ENCODE data around the gene ZBTB8OS. TPM values are rescaled to one million over a fixed set of nuclear protein-coding genes. Genes with fewer than 3 reads are reported as not detected.

The ZBTB8OS gene
- total RNA-seq, 1 experiment from 2014 or later = 60.5 TPM

- TF ChIP-seq, protein P1, sequence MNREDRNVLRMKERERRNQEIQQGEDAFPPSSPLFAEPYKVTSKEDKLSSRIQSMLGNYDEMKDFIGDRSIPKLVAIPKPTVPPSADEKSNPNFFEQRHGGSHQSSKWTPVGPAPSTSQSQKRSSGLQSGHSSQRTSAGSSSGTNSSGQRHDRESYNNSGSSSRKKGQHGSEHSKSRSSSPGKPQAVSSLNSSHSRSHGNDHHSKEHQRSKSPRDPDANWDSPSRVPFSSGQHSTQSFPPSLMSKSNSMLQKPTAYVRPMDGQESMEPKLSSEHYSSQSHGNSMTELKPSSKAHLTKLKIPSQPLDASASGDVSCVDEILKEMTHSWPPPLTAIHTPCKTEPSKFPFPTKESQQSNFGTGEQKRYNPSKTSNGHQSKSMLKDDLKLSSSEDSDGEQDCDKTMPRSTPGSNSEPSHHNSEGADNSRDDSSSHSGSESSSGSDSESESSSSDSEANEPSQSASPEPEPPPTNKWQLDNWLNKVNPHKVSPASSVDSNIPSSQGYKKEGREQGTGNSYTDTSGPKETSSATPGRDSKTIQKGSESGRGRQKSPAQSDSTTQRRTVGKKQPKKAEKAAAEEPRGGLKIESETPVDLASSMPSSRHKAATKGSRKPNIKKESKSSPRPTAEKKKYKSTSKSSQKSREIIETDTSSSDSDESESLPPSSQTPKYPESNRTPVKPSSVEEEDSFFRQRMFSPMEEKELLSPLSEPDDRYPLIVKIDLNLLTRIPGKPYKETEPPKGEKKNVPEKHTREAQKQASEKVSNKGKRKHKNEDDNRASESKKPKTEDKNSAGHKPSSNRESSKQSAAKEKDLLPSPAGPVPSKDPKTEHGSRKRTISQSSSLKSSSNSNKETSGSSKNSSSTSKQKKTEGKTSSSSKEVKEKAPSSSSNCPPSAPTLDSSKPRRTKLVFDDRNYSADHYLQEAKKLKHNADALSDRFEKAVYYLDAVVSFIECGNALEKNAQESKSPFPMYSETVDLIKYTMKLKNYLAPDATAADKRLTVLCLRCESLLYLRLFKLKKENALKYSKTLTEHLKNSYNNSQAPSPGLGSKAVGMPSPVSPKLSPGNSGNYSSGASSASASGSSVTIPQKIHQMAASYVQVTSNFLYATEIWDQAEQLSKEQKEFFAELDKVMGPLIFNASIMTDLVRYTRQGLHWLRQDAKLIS (CRISPR knock-in tag; IDR thresholded peaks at IDR 0.05; ENCODE audit: borderline replicate concordance) = 0 out of 2 replicates have a peak, but pooled peaks have one; percentile 73
- TF ChIP-seq TEAD1 (CRISPR knock-in tag; IDR thresholded peaks at IDR 0.05) = peak; percentile 86
- peak; percentile 42; the same call in 1 of the 2 replicates for TF ChIP-seq CREM (CRISPR knock-in tag; IDR thresholded peaks at IDR 0.05)
- TF ChIP-seq, protein P2, sequence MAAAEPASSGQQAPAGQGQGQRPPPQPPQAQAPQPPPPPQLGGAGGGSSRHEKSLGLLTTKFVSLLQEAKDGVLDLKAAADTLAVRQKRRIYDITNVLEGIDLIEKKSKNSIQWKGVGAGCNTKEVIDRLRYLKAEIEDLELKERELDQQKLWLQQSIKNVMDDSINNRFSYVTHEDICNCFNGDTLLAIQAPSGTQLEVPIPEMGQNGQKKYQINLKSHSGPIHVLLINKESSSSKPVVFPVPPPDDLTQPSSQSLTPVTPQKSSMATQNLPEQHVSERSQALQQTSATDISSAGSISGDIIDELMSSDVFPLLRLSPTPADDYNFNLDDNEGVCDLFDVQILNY (CRISPR knock-in tag; IDR thresholded peaks at IDR 0.05) = peak; percentile 99
- TF ChIP-seq, protein P3, sequence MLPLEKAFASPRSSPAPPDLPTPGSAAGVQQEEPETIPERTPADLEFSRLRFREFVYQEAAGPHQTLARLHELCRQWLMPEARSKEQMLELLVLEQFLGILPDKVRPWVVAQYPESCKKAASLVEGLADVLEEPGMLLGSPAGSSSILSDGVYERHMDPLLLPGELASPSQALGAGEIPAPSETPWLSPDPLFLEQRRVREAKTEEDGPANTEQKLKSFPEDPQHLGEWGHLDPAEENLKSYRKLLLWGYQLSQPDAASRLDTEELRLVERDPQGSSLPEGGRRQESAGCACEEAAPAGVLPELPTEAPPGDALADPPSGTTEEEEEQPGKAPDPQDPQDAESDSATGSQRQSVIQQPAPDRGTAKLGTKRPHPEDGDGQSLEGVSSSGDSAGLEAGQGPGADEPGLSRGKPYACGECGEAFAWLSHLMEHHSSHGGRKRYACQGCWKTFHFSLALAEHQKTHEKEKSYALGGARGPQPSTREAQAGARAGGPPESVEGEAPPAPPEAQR (CRISPR knock-in tag; IDR thresholded peaks at IDR 0.05) = no peak
- no peak for TF ChIP-seq JAZF1 (CRISPR knock-in tag; IDR thresholded peaks at IDR 0.05)
- TF ChIP-seq FOXP4 (CRISPR knock-in tag; IDR thresholded peaks at IDR 0.05) = peak; percentile 95
- TF ChIP-seq ZNF416 (CRISPR knock-in tag; IDR thresholded peaks at IDR 0.05) = no peak
- peak; percentile 99; the same call in 1 of the 2 replicates for TF ChIP-seq KAT7 (CRISPR knock-in tag; IDR thresholded peaks at IDR 0.05; ENCODE audit: borderline replicate concordance)
- TF ChIP-seq ZNF396 (CRISPR knock-in tag; IDR thresholded peaks at IDR 0.05; ENCODE audit: borderline replicate concordance) = no peak
- TF ChIP-seq ZNF121 (CRISPR knock-in tag; IDR thresholded peaks at IDR 0.05) = no peak
- no peak for TF ChIP-seq ZNF232 (CRISPR knock-in tag; IDR thresholded peaks at IDR 0.05)
- TF ChIP-seq, protein P4, sequence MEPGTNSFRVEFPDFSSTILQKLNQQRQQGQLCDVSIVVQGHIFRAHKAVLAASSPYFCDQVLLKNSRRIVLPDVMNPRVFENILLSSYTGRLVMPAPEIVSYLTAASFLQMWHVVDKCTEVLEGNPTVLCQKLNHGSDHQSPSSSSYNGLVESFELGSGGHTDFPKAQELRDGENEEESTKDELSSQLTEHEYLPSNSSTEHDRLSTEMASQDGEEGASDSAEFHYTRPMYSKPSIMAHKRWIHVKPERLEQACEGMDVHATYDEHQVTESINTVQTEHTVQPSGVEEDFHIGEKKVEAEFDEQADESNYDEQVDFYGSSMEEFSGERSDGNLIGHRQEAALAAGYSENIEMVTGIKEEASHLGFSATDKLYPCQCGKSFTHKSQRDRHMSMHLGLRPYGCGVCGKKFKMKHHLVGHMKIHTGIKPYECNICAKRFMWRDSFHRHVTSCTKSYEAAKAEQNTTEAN (CRISPR knock-in tag; IDR thresholded peaks at IDR 0.05) = peak; percentile 87
- TF ChIP-seq GABPB1 (CRISPR knock-in tag; IDR thresholded peaks at IDR 0.05) = peak; percentile 27
- no peak; the same call in none of the 2 replicates for TF ChIP-seq ESRRA (CRISPR knock-in tag; IDR thresholded peaks at IDR 0.05; ENCODE audit: borderline replicate concordance)
- TF ChIP-seq, protein P5, sequence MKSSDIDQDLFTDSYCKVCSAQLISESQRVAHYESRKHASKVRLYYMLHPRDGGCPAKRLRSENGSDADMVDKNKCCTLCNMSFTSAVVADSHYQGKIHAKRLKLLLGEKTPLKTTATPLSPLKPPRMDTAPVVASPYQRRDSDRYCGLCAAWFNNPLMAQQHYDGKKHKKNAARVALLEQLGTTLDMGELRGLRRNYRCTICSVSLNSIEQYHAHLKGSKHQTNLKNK (CRISPR knock-in tag; IDR thresholded peaks at IDR 0.05) = no peak
- TF ChIP-seq GTF2I (CRISPR knock-in tag; conservative IDR thresholded peaks at IDR 0.05) = no peak
- TF ChIP-seq ATF2 (CRISPR knock-in tag; IDR thresholded peaks at IDR 0.05; ENCODE audit: borderline replicate concordance, low read depth) = no peak
- no peak for TF ChIP-seq ZNF263 (CRISPR knock-in tag; IDR thresholded peaks at IDR 0.05; ENCODE audit: low read depth)
- TF ChIP-seq, protein P6, sequence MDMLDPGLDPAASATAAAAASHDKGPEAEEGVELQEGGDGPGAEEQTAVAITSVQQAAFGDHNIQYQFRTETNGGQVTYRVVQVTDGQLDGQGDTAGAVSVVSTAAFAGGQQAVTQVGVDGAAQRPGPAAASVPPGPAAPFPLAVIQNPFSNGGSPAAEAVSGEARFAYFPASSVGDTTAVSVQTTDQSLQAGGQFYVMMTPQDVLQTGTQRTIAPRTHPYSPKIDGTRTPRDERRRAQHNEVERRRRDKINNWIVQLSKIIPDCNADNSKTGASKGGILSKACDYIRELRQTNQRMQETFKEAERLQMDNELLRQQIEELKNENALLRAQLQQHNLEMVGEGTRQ (CRISPR knock-in tag; IDR thresholded peaks at IDR 0.05) = peak; percentile 95
- TF ChIP-seq NR2C2 (CRISPR knock-in tag; IDR thresholded peaks at IDR 0.05) = peak; percentile 6; the same call in 1 of the 2 replicates
- TF ChIP-seq ATF1 (CRISPR knock-in tag; IDR thresholded peaks at IDR 0.05) = peak; percentile 70; the same call in 1 of the 2 replicates
- no peak for TF ChIP-seq RORB (CRISPR knock-in tag; IDR thresholded peaks at IDR 0.05)
- TF ChIP-seq, protein P7, sequence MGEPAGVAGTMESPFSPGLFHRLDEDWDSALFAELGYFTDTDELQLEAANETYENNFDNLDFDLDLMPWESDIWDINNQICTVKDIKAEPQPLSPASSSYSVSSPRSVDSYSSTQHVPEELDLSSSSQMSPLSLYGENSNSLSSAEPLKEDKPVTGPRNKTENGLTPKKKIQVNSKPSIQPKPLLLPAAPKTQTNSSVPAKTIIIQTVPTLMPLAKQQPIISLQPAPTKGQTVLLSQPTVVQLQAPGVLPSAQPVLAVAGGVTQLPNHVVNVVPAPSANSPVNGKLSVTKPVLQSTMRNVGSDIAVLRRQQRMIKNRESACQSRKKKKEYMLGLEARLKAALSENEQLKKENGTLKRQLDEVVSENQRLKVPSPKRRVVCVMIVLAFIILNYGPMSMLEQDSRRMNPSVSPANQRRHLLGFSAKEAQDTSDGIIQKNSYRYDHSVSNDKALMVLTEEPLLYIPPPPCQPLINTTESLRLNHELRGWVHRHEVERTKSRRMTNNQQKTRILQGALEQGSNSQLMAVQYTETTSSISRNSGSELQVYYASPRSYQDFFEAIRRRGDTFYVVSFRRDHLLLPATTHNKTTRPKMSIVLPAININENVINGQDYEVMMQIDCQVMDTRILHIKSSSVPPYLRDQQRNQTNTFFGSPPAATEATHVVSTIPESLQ (CRISPR knock-in tag; IDR thresholded peaks at IDR 0.05) = peak; percentile 47; the same call in 1 of the 2 replicates
Measured at GRCh38 chr1:32650752-32651460, 556 bp upstream of the ZBTB8OS start, which contains the start of gene RBBP4 (continued).
